Measurements from ENCODE around the gene MDM4.
"Not testable (repeated sequence)": the region's sequence is repeated elsewhere in the genome, so short reads cannot be mapped to it uniquely, and the experiment has no call there.

The MDM4 gene

GRCh38 chr1:204520834-204521709, 4.9 kb downstream of the MDM4 start:
- DNase-seq, result peak; percentile 42

DNA sequence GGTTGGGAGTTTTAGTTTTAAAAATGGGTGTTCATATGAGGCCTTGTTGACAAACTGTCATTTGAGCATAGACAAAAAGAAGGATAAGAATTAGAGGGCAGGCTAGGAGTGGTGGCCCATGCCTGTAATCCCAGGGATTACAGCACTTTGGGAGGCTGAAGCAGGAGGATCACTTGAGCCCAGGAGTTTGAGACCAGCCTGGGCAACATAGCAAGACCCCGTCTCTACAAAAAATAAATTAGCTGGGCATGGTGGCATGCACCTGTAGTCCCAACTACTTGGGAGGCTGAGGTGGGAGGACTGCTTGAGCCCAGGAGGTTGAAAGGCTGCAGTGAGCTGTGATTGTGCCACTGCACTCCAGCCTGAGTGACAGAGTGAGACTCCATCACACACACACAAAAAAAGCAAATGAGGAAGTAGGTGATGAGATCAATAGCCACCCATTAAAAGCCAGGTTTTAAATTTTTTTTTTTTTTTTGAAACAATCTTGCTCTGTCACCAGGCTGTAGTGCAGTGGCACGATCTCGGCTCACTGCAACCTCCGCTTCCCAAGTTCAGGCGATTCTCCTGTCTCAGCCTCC, 5.8 kb downstream of the MDM4 start:
- DNase-seq, result not testable (repeated sequence)

GRCh38 chr1:204523605-204524215, 7.5 kb downstream of the MDM4 start:
- no peak for DNase-seq

DNA sequence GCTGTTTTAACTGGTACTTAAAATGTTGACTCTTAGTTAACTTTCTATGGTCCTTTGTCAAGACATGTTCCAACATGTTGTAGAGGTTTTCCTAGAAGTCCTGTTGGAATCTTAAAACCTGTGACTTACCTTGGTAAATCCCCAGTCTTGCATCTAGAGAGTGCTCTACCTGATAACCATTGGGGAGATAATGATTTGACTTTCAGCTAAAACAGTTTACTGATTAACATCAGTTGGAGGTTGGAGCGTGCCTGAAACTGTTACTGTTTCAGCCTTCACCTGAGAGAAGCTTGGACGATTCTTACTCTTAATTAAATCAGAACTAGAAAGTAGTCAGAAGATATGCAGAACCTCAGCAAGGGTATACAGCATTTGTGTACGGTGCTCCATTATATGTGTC, 8.8 kb downstream of the MDM4 start:
- DNase-seq, result no peak

GRCh38 chr1:204528241-204528640, 12.0 kb downstream of the MDM4 start:
- no peak for DNase-seq

GRCh38 chr1:204528677-204529076, 12.5 kb downstream of the MDM4 start:
- DNase-seq, result no peak

DNA sequence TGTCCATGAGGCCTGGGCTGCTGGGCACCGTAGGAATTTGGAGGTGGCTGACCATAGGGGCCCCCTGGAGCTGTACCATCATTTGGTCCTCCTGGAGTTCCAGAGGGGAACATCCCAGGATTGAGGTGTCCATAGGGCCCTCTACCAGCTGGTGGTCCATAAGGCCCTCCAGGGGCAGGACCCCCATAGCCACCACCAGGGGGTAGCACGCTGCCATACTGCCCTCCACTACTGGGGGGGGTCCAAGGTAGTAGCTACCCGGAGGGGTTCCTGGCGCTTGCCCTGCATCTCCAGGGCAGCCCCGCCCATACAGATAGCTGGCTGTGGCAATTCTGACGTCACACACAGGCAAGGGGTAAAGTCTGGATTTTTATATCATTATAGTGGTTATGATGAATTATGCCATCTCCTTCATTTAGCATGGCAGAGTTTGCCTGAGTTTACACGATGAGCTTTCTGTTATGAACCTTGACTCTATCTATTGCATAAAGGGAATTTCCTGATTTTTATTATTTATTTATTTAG, 13.2 kb downstream of the MDM4 start:
- DNase-seq, result no peak

- DNase-seq, result no peak
These were observed 14.7 kb downstream of the MDM4 start for GRCh38 chr1:204530932-204531331.

DNA sequence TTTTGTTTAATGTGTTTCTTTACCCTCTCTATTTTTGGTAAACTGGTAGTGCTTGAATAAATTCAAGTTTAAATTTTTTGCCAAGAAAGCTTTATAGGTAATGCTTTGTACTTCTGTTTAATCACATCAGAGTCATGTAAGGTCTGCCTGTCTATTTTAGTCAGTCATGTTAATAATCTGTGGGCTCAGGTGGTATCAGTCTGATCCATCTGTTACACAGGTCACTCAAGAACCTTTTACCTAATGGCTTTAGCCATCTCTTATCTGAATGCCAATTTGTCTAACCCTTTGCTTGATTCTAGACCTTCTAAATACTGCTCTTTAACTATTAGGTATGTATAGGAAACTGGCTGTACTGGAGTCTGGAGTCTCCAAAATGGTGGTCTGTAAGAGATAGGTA, 16.6 kb downstream of the MDM4 start:
- DNase-seq, result no peak

DNA sequence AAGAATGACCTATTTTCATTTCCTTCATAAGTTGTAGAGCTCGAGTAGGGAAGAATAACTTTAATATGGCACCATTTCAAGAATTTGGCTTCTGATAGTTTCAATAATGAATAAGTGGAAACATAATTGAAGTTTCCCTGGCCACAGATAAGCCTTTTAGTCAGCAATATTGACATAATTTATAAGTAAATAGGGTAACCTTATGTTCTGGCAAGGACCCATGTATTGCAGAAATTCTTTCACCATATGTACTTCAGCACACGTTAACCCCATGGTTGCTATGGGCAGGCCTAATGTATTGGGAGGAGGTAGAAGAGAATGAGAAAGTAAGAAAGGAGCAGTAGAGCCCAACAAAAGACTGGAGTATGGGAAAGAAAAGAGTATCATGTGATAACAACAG, 25.4 kb downstream of the MDM4 start:
- DNase-seq, result no peak

DNA sequence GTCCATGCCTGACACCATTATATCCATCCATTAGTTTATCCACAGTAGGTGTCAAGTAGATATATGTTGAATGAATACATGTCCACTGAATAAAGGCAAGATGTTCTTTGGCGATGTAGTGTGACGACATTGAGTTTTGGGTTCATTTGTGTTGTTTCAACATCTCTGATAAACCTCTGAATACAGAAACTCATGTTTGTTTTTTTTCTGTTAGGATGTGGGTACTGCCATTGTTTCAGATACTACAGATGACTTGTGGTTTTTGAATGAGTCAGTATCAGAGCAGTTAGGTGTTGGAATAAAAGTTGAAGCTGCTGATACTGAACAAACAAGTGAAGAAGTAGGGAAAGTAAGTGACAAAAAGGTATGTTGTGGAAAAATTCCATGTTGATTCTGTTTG, 28.1 kb downstream of the MDM4 start:
- peak; percentile 8 for DNase-seq

DNA sequence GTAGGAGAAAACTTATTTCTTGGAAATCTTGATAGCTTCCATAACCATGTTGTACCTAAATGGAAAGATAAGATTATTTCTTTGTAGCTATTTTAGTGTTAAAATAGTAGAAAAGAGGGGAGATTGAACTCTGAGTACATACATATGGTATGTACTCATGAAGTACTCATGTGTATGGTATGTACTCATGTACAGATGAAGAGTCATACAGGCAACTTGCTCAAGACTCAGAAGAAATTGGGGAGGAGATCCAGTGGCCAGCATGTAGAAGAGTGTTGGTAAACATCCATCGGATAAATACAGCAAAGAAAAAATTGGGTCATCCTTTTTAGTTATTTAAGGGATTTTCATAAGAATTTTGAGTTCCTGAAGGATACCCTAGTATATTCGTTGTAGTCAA, 29.0 kb downstream of the MDM4 start:
- peak; percentile 31 for DNase-seq

GRCh38 chr1:204545881-204546280, 29.7 kb downstream of the MDM4 start:
- DNase-seq, result no peak

- DNase-seq, result no peak
These were observed 32.1 kb downstream of the MDM4 start for GRCh38 chr1:204548265-204548664.

GRCh38 chr1:204549313-204549712, 33.1 kb downstream of the MDM4 start:
- no peak for DNase-seq

DNA sequence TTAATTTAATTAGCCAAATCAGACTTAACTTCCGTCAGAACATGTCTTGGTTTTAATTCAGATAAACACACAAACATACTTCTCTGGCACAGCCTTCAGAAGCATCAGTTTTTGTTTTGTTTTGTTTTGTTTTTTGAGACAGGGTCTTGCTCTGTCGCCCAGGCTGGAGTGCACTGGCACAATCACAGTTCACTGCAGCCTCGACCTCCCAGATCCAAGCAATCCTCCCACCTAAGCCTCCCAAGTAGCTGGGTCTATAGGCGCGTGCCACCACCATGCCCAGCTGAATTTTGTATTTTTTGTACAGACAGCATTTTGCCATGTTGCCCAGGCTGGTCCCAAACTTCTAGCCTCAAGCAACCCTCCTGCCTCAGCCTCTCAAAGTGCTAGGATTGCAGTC, 34.7 kb downstream of the MDM4 start:
- DNase-seq, result no peak

DNA sequence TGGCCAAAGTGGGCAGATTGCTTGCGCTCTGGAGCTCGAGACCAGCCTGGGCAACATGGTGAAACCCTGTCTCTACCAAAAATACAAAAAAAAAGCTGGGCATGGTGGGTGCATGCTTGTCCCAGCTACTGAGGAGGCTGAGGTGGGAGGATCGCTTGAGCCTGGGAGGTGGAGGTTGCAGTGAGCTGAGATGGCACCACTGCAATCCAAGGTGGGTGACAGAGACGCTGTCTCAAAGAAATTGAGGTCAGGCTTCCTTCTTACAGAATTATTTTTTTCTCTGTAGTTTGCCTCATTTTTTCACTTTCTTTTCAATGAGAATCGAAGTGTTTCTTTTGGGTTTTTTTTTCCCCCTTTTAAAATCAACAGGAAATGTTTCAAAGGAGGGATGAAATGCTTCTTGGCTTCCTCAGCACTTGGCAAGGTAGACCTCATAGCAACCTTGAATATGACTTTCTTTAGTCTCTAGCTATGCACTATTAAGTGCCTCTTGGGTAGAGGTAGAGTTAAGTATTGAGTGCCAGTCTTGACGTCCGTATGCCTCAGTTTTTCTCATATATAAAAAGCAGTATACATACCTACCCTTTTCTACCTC, 40.3 kb downstream of the MDM4 start:
- no peak for DNase-seq

DNA sequence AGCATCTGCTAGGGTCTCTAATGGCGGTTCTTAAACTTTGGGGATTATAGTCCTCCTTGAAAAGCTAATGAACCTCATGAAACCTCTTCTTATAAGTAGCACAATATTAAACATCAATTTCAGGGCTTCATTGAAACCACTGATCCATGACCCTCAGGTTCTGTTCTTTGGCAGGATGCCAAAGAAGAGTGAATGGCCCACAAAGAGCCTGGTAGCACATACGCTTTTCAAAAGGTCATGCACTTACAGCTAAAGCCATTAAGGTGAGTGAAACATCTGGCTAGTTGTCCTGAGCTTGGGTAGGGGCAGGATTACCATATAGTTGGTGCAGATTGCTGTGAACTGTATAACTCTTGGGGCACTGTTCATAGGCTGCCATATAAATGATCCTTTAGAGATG, 42.3 kb downstream of the MDM4 start:
- DNase-seq, result no peak

- DNase-seq, result not testable (repeated sequence)
These were observed 43.8 kb downstream of the MDM4 start for GRCh38 chr1:204560002-204560401.

GRCh38 chr1:204560590-204561150, 44.5 kb downstream of the MDM4 start:
- DNase-seq, result peak; percentile 50

- no peak for DNase-seq
These were observed 46.1 kb downstream of the MDM4 start for GRCh38 chr1:204562075-204562990.

DNA sequence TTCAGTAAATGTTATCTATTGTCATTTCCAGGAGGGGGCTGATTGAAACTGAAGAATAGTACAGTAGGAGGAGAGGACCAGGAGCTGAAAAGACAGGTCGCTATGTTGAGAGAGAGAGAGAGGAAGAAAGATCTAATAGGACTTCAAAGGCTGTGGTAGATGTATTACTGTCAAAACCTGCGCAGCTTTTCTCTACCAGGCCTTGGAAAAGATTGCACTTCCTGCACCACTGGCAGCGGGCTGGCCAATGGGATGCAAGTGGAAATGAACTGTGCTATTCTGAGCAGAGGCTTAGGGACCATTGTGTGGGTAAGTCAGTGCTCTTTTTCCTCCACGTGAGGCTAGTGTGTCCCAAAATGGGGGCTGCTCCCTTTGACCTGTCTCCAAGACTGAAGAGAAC, 47.1 kb downstream of the MDM4 start:
- no peak for DNase-seq

Measured in fibroblast of skin of right quadriceps (primary cell).